ENCODE results near the gene CCDC102B.

- no peak for TF ChIP-seq CTCF (conservative IDR thresholded peaks at IDR 0.05; ENCODE audit: low read depth, low read length)
- TF ChIP-seq EZH2 (IDR thresholded peaks at IDR 0.05; ENCODE audit: low read length, unreplicated experiment), result no peak
- TF ChIP-seq EZH2phosphoT487 (IDR thresholded peaks at IDR 0.05; ENCODE audit: borderline replicate concordance, low read length), result no peak
Measured at GRCh38 chr18:68995675-68996074, 197.8 kb downstream of the CCDC102B start.
